ENCODE measurements around the gene FOXN3.

- TF ChIP-seq CTCF (IDR thresholded peaks at IDR 0.05; ENCODE audit: insufficient read depth, low read length) (no peak), SPI1 (IDR thresholded peaks at IDR 0.05; ENCODE audit: borderline replicate concordance, low read depth) (no peak), POLR2AphosphoS5 (IDR thresholded peaks at IDR 0.05; ENCODE audit: low read depth) (no peak), GABPA (IDR thresholded peaks at IDR 0.05; ENCODE audit: low read depth) (no peak)
- TF ChIP-seq, protein P1, sequence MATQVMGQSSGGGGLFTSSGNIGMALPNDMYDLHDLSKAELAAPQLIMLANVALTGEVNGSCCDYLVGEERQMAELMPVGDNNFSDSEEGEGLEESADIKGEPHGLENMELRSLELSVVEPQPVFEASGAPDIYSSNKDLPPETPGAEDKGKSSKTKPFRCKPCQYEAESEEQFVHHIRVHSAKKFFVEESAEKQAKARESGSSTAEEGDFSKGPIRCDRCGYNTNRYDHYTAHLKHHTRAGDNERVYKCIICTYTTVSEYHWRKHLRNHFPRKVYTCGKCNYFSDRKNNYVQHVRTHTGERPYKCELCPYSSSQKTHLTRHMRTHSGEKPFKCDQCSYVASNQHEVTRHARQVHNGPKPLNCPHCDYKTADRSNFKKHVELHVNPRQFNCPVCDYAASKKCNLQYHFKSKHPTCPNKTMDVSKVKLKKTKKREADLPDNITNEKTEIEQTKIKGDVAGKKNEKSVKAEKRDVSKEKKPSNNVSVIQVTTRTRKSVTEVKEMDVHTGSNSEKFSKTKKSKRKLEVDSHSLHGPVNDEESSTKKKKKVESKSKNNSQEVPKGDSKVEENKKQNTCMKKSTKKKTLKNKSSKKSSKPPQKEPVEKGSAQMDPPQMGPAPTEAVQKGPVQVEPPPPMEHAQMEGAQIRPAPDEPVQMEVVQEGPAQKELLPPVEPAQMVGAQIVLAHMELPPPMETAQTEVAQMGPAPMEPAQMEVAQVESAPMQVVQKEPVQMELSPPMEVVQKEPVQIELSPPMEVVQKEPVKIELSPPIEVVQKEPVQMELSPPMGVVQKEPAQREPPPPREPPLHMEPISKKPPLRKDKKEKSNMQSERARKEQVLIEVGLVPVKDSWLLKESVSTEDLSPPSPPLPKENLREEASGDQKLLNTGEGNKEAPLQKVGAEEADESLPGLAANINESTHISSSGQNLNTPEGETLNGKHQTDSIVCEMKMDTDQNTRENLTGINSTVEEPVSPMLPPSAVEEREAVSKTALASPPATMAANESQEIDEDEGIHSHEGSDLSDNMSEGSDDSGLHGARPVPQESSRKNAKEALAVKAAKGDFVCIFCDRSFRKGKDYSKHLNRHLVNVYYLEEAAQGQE (IDR thresholded peaks at IDR 0.05; ENCODE audit: insufficient replicate concordance, low read depth) = no peak
These were observed 73.7 kb downstream of the FOXN3 start for GRCh38 chr14:89343356-89343755.

Data from HL-60 (cell line).